Endothelial cell of umbilical vein (primary cell): ENCODE measurements around the gene ZNF519. TPM values are rescaled to one million over a fixed set of nuclear protein-coding genes. Genes with fewer than 3 reads are reported as not detected.
"Not testable (repeated sequence)": the region's sequence is repeated elsewhere in the genome, so short reads cannot be mapped to it uniquely, and the experiment has no call there.

Experiments used
- BruUV-seq: library from RNA; stranded (reverse); fragments of 400-500 nt; replicated peaks from 2 replicates; lab custom pipeline; 2021; lab: Mats Ljungman, UMichigan
- CTCF ChIA-PET: fragments of 300-600, 350-600 bp; sonication (Branson Sonifier 250); formaldehyde crosslinking; loops from one replicate; lab custom pipeline; 2021; ENCODE audit warnings: antibody characterized with exemption, inconsistent platforms; lab: Charles Lee
- POLR2A ChIA-PET: fragments of 300-600, 350-600 bp; sonication (Branson Sonifier 250); formaldehyde crosslinking; loops from one replicate; lab custom pipeline; 2021; ENCODE audit warnings: antibody characterized with exemption, inconsistent platforms; lab: Charles Lee
- DNase-seq: peaks from one replicate; pipeline ENCODE4 v3.0.0-alpha.2; 2011; ENCODE audit warnings: low read depth, low spot score
- FAIRE-seq: peaks from 2 replicates; lab custom pipeline; 2011; peaks lifted over from hg19 to GRCh38; lab: Jason Lieb, UNC
- H2AFZ ChIP-seq: 2 replicates; pipeline ENCODE4 v1.6.0; 2012; ENCODE audit warnings: low read depth, low read length, control low read depth, inconsistent platforms
- H3K27ac ChIP-seq: 2 replicates; pipeline ENCODE4 v1.5.1; 2011; ENCODE audit warnings: low read depth, mild to moderate bottlenecking, control low read depth, low read length, moderate library complexity; ENCODE audit not compliant: insufficient read depth
- H3K27me3 ChIP-seq, 2 experiments: 2 replicates each; pipeline versions ENCODE4 v1.6.0 to v1.6.1; 2011; ENCODE audit warnings: low read length in 2 of 2, mixed read lengths in 1 of 2; ENCODE audit not compliant: control insufficient read depth in 2 of 2, insufficient read depth in 2 of 2
- H3K36me3 ChIP-seq, 2 experiments: 2 replicates in 1 of 2; 3 replicates in 1 of 2; pipeline ENCODE4 v1.5.1; 2011; ENCODE audit warnings: low read length in 2 of 2, mild to moderate bottlenecking in 1 of 2, moderate library complexity in 1 of 2; ENCODE audit not compliant: control insufficient read depth in 2 of 2, insufficient read depth in 2 of 2; ENCODE audit errors: extremely low read depth in 1 of 2
- H3K4me1 ChIP-seq: 3 replicates; pipeline ENCODE4 v1.5.1; 2011; ENCODE audit warnings: mild to moderate bottlenecking, low read length; ENCODE audit not compliant: control insufficient read depth, insufficient read depth; ENCODE audit errors: extremely low read depth
- H3K4me2 ChIP-seq: 2 replicates; pipeline ENCODE4 v1.6.1; 2011; ENCODE audit warnings: low read length, control low read depth, mixed read lengths; ENCODE audit not compliant: insufficient read depth
- H3K4me3 ChIP-seq, 3 experiments: fragments of 200-600 bp in 1 of 3; sonication (generic), shearing (Covaris generic) in 1 of 3; replicated peaks in 1 of 3; 2 replicates each; pipeline ENCODE4 v1.5.1; 2011 to 2016; ENCODE audit warnings: control low read depth in 3 of 3, low read length in 3 of 3, mild to moderate bottlenecking in 2 of 3, inconsistent platforms in 1 of 3, low read depth in 1 of 3, moderate library complexity in 1 of 3; ENCODE audit not compliant: insufficient read depth in 1 of 3
- H3K79me2 ChIP-seq: 2 replicates; pipeline ENCODE4 v1.6.0; 2012; ENCODE audit warnings: low read length, inconsistent platforms; ENCODE audit not compliant: control insufficient read depth, insufficient read depth
- H3K9ac ChIP-seq: replicated peaks from 2 replicates; pipeline ENCODE3; 2011; ENCODE audit warnings: low read length, control low read depth; ENCODE audit not compliant: insufficient read depth; ENCODE audit errors: extremely low read depth
- H3K9me1 ChIP-seq: replicated peaks from 3 replicates; pipeline ENCODE4 v1.6.0; 2011; ENCODE audit warnings: mild to moderate bottlenecking, low read length; ENCODE audit not compliant: control insufficient read depth, insufficient read depth; ENCODE audit errors: extremely low read depth
- H3K9me3 ChIP-seq: replicated peaks from 2 replicates; pipeline ENCODE4 v1.5.1; 2012; ENCODE audit warnings: low read length, inconsistent platforms; ENCODE audit not compliant: control insufficient read depth, insufficient read depth
- H4K20me1 ChIP-seq: replicated peaks from 2 replicates; pipeline ENCODE3; 2011; ENCODE audit warnings: mild to moderate bottlenecking, low read length; ENCODE audit not compliant: control insufficient read depth, insufficient read depth; ENCODE audit errors: extremely low read depth
- dilution Hi-C: fragments of 300-500 bp; cut with MboI; formaldehyde crosslinking; loops from one replicate; pipeline ENCODE4 v1.15.0; 2019; ENCODE audit warnings: low sequenced_read_pairs; ENCODE audit not compliant: extremely low pct_ligation_motif_present
- intact Hi-C: fragments of 100-400 bp; cut with micrococcal nuclease; formaldehyde crosslinking; loops from one replicate; pipeline ENCODE4 v1.10.0; 2022
- polyA plus RNA-seq, 4 experiments: library from polyadenylated mRNA; depleted of rRNA in 3 of 4; stranded (reverse) in 3 of 4; unstranded in 1 of 4; fragments of >200 nt; gene quantifications; 2 replicates each; pipeline versions ENCODE4 v1.2.1 to v1.2.3, GENCODE V29; 2011 to 2012; ENCODE audit warnings: missing spikeins in 1 of 4
- total RNA-seq: library from RNA; stranded (reverse); gene quantifications from 2 replicates; pipeline ENCODE4 v1.2.3, GENCODE V29; 2021
- TF ChIP-seq, protein P1 (sequence below), 2 donors: IDR thresholded peaks; 1 replicate in 1 of 2; 2 replicates in 1 of 2; pipeline ENCODE4 v1.5.1; 2011; ENCODE audit warnings: low read length in 2 of 2, mild to moderate bottlenecking in 2 of 2, moderate library complexity in 2 of 2, control low read depth in 1 of 2, inconsistent platforms in 1 of 2, low read depth in 1 of 2; ENCODE audit not compliant: insufficient read depth in 1 of 2; ENCODE audit errors: extremely low read depth in 1 of 2

The ZNF519 gene
- total and polyA plus RNA-seq, 2 donors (not counting 3 experiments of a cell fraction or from before 2014, with no cell fraction given) = 2.1 to 7.1 TPM

DNA sequence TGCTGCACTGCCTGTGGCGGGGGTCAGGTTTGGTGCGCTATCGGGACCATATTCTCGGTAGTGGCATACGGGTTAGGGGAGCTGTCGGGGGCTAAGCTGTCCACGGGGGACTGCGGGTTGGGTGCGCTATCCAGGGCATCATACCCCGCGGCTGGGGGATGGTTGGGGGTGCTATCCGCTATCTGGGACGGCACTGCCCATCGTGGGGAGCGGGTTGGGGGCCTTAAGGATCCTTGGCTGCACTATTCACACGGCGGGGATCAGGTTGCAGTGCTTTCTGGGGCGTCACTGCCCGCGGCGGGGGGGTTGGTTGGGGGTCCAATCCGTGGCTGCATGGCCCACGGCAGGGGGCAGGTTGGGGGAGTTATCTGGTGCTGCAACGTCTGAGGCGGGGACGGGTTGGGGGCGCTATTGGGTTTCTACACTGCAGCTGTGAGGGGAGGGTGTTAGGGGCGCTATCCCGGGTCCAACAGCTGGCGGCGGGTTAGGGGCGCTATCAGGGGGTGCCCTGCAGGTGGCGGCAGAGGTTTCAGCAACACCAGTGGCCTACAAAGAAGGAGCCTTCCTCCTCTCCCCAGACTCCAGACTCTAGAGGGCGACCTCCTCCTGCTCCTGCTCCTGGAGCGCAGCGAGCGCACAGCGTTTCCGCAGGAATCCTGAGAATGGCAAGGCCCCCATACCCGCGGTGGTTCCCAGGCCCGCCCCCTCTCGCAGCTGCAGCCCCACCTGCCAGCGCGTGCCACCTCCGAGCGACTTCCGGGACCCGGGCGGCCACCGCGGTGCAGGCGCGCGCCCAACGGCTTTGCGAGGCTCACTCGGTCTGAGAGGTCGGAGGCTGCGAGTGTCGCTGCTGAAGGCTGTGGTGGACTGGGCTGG lies 46.3 kb upstream of the ZNF519 start:
- DNase-seq (peak; percentile 19), FAIRE-seq (peak; percentile 59)
- H3K27ac ChIP-seq, H2AFZ ChIP-seq, H3K9me3 ChIP-seq, H3K4me1 ChIP-seq, H3K36me3 ChIP-seq, intact Hi-C loops, H3K27me3 ChIP-seq, H3K9ac ChIP-seq, CTCF ChIA-PET, H3K79me2 ChIP-seq, POLR2A ChIA-PET, H4K20me1 ChIP-seq, H3K9me1 ChIP-seq, BruUV-seq, H3K4me2 ChIP-seq, dilution Hi-C loops: not testable (repeated sequence)
- TF ChIP-seq, protein P1, sequence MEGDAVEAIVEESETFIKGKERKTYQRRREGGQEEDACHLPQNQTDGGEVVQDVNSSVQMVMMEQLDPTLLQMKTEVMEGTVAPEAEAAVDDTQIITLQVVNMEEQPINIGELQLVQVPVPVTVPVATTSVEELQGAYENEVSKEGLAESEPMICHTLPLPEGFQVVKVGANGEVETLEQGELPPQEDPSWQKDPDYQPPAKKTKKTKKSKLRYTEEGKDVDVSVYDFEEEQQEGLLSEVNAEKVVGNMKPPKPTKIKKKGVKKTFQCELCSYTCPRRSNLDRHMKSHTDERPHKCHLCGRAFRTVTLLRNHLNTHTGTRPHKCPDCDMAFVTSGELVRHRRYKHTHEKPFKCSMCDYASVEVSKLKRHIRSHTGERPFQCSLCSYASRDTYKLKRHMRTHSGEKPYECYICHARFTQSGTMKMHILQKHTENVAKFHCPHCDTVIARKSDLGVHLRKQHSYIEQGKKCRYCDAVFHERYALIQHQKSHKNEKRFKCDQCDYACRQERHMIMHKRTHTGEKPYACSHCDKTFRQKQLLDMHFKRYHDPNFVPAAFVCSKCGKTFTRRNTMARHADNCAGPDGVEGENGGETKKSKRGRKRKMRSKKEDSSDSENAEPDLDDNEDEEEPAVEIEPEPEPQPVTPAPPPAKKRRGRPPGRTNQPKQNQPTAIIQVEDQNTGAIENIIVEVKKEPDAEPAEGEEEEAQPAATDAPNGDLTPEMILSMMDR (IDR thresholded peaks at IDR 0.05; ENCODE audit: extremely low read depth in 1 of 2, insufficient read depth in 1 of 2, low read depth in 1 of 2, low read length in 2 of 2) = peak; percentile 47 to 50
- H3K4me3 ChIP-seq = peak overlapping the region in 2 of 3 experiments; percentile 17 to 23

DNA sequence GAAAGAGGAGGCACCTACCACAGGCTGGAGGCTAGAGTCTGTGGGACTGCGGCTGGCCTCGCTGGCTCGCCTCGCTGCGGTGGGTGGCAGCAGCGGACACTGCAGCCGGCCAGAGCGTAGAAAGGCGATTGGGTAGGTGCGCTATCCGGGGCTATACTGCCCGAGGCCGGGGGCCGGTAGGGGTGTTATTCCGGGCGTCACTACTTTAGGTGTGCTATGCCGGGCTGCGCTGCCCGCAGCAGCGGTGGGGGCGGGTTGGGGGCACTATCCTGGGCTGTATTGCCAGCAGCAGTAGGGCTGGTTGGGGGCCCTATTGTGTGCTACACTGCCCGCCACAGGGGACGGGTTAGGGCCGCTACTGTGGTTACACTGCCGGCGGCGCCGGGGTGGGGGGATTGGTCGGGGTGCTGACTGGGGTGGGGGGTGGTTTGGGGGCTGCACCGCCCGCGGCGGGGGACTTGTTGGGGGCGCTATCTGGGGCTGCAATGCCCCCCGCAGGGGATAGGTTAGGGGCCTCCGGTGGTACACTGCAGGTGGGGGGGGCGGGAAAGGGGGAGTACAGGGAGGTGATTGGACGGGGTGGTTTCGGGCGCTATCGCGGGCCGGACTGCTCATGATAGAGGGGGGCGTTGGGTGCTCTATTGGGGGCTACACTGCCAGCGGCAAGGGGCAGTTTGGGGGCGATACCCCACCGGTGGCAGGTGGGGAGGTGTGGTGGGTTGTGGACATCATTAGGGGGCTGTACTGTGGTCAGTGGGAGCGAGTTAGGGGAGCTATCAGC lies 45.5 kb upstream of the ZNF519 start:
- H3K9me3 ChIP-seq, H3K4me3 ChIP-seq, dilution Hi-C loops, FAIRE-seq, CTCF ChIA-PET, H2AFZ ChIP-seq, H3K9ac ChIP-seq, H3K4me2 ChIP-seq, POLR2A ChIA-PET, H3K27me3 ChIP-seq, H3K4me1 ChIP-seq, intact Hi-C loops, H3K27ac ChIP-seq, H3K36me3 ChIP-seq, H3K9me1 ChIP-seq, BruUV-seq, H3K79me2 ChIP-seq, DNase-seq, H4K20me1 ChIP-seq: not testable (repeated sequence)

DNA sequence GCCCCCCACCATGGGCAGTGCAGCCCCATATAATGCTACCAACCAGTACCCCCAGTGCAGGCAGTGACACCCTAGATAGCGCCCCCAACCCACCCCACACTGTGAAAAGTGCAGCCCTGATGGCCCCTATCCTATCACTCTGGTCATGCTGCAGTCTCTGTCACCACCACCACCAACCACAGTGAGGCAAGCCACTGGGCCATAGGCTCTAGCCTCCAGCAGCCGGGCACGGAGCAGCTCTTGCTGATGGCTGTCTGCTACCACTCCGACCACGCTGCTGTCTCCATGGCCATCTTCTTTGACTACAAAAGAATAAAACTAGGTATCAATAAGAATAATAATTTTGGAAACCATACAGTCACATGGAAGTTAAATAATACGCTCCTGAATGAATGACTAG lies 43.2 kb upstream of the ZNF519 start:
- H3K4me2 ChIP-seq, H3K36me3 ChIP-seq, H3K79me2 ChIP-seq, H3K9me3 ChIP-seq, dilution Hi-C loops, H2AFZ ChIP-seq, H3K27ac ChIP-seq, H3K4me1 ChIP-seq, intact Hi-C loops, H3K27me3 ChIP-seq, H3K9ac ChIP-seq, CTCF ChIA-PET, H3K9me1 ChIP-seq, FAIRE-seq, DNase-seq, POLR2A ChIA-PET, H3K4me3 ChIP-seq, H4K20me1 ChIP-seq, BruUV-seq: not testable (repeated sequence)
